ENCODE measurements around the gene ATP2A3.

GRCh38 chr17:3998436-3998835 lies 34.2 kb upstream of the ATP2A3 start:
- TF ChIP-seq, protein P1, sequence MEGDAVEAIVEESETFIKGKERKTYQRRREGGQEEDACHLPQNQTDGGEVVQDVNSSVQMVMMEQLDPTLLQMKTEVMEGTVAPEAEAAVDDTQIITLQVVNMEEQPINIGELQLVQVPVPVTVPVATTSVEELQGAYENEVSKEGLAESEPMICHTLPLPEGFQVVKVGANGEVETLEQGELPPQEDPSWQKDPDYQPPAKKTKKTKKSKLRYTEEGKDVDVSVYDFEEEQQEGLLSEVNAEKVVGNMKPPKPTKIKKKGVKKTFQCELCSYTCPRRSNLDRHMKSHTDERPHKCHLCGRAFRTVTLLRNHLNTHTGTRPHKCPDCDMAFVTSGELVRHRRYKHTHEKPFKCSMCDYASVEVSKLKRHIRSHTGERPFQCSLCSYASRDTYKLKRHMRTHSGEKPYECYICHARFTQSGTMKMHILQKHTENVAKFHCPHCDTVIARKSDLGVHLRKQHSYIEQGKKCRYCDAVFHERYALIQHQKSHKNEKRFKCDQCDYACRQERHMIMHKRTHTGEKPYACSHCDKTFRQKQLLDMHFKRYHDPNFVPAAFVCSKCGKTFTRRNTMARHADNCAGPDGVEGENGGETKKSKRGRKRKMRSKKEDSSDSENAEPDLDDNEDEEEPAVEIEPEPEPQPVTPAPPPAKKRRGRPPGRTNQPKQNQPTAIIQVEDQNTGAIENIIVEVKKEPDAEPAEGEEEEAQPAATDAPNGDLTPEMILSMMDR (IDR thresholded peaks at IDR 0.05): no peak
- no peak for TF ChIP-seq POLR2A (IDR thresholded peaks at IDR 0.05)

All from heart left ventricle (tissue), 13 donors.